Measurements from ENCODE around the gene MAP3K9. TPM values are rescaled to one million over a fixed set of nuclear protein-coding genes. Genes with fewer than 3 reads are reported as not detected.

Gene MAP3K9
- total RNA-seq, 1 experiment from 2014 or later: 12.1 TPM

GRCh38 chr14:70770490-70770889 is 38.8 kb downstream of the MAP3K9 start:
- Histone ChIP-seq H3K27ac (ENCODE audit: low read length) (no peak overlapping the region), H3K27me3 (ENCODE audit: control insufficient read depth, insufficient read depth, low read length) (no peaks in the 10 kb centered on the region), H3K36me3 (ENCODE audit: control insufficient read depth, insufficient read depth, low read length) (no peaks in the 10 kb centered on the region), H3K4me3 (ENCODE audit: low read depth in 2 of 2, low read length in 2 of 2) (no peak overlapping the region), H3K9me3 (ENCODE audit: control insufficient read depth, insufficient read depth, low read depth, low read length) (no peaks in the 10 kb centered on the region), H3K4me1 (ENCODE audit: control insufficient read depth, insufficient read depth, low read length) (no peaks in the 10 kb centered on the region)
- ChIA-PET CTCF (no interaction called here), POLR2A (no interaction called here)
- no TSS peak for BruUV-seq (replicated peaks)
- TF ChIP-seq SIN3A (IDR thresholded peaks at IDR 0.05; ENCODE audit: borderline replicate concordance, insufficient read depth, low read depth, low read length) (no peak), TCF7L2 (IDR thresholded peaks at IDR 0.05; ENCODE audit: low read depth, low read length) (no peak), POLR2AphosphoS5 (IDR thresholded peaks at IDR 0.05; ENCODE audit: low read depth, low read length) (no peak), REST (IDR thresholded peaks at IDR 0.05; ENCODE audit: insufficient read depth in 1 of 2, low read depth in 2 of 2, low read length in 1 of 2) (no peak)
- TF ChIP-seq, protein P1, sequence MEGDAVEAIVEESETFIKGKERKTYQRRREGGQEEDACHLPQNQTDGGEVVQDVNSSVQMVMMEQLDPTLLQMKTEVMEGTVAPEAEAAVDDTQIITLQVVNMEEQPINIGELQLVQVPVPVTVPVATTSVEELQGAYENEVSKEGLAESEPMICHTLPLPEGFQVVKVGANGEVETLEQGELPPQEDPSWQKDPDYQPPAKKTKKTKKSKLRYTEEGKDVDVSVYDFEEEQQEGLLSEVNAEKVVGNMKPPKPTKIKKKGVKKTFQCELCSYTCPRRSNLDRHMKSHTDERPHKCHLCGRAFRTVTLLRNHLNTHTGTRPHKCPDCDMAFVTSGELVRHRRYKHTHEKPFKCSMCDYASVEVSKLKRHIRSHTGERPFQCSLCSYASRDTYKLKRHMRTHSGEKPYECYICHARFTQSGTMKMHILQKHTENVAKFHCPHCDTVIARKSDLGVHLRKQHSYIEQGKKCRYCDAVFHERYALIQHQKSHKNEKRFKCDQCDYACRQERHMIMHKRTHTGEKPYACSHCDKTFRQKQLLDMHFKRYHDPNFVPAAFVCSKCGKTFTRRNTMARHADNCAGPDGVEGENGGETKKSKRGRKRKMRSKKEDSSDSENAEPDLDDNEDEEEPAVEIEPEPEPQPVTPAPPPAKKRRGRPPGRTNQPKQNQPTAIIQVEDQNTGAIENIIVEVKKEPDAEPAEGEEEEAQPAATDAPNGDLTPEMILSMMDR (IDR thresholded peaks at IDR 0.05): no peak
- DNase-seq (ENCODE audit: low read depth, low spot score) (no peak), ATAC-seq (no peak)
- in situ Hi-C loops (cut with HindIII; ENCODE audit: low pct_unique_long_range_greater_than_20kb, low sequenced_read_pairs) (no loop called here), intact Hi-C loops (cut with micrococcal nuclease; ENCODE audit: unreplicated experiment) (no loop called here)

- Histone ChIP-seq H3K4me3 (ENCODE audit: low read depth in 2 of 2, low read length in 2 of 2) (no peak overlapping the region), H3K4me1 (ENCODE audit: control insufficient read depth, insufficient read depth, low read length) (peaks cover 12% of the 10 kb centered on the region), H3K27ac (ENCODE audit: low read length) (no peak overlapping the region), H3K36me3 (ENCODE audit: control insufficient read depth, insufficient read depth, low read length) (no peaks in the 10 kb centered on the region), H3K9me3 (ENCODE audit: control insufficient read depth, insufficient read depth, low read depth, low read length) (no peaks in the 10 kb centered on the region), H3K27me3 (ENCODE audit: control insufficient read depth, insufficient read depth, low read length) (no peaks in the 10 kb centered on the region)
- DNase-seq (ENCODE audit: low read depth, low spot score): no peak
- CTCF ChIA-PET: no interaction called here
- no peak for ATAC-seq
- intact Hi-C loops (cut with micrococcal nuclease; ENCODE audit: unreplicated experiment) (no loop called here), in situ Hi-C loops (cut with HindIII; ENCODE audit: low pct_unique_long_range_greater_than_20kb, low sequenced_read_pairs) (no loop called here)
- TF ChIP-seq REST (IDR thresholded peaks at IDR 0.05; ENCODE audit: insufficient read depth in 1 of 2, low read depth in 2 of 2, low read length in 1 of 2): no peak
- no peak for TF ChIP-seq SIN3A (IDR thresholded peaks at IDR 0.05; ENCODE audit: borderline replicate concordance, insufficient read depth, low read depth, low read length)
- TF ChIP-seq POLR2AphosphoS5 (IDR thresholded peaks at IDR 0.05; ENCODE audit: low read depth, low read length): no peak
- TF ChIP-seq, protein P1 (IDR thresholded peaks at IDR 0.05): no peak
- TF ChIP-seq TCF7L2 (IDR thresholded peaks at IDR 0.05; ENCODE audit: low read depth, low read length): no peak
- no TSS peak for BruUV-seq (replicated peaks)
- POLR2A ChIA-PET: no interaction called here
Measured at GRCh38 chr14:70759398-70759797, 49.9 kb downstream of the MAP3K9 start.

Measured in Panc1 (cell line).